NCI-H2227 treated with DMSO at 0.1 percent for 48 hours (cell line): ENCODE results near the gene FMN1.
"Not testable (repeated sequence)": the region's sequence is repeated elsewhere in the genome, so short reads cannot be mapped to it uniquely, and the experiment has no call there.

Source experiments
- DNase-seq: peaks from one replicate; lab custom pipeline; 2025; lab: John Stamatoyannopoulos, UW

The FMN1 gene

DNA sequence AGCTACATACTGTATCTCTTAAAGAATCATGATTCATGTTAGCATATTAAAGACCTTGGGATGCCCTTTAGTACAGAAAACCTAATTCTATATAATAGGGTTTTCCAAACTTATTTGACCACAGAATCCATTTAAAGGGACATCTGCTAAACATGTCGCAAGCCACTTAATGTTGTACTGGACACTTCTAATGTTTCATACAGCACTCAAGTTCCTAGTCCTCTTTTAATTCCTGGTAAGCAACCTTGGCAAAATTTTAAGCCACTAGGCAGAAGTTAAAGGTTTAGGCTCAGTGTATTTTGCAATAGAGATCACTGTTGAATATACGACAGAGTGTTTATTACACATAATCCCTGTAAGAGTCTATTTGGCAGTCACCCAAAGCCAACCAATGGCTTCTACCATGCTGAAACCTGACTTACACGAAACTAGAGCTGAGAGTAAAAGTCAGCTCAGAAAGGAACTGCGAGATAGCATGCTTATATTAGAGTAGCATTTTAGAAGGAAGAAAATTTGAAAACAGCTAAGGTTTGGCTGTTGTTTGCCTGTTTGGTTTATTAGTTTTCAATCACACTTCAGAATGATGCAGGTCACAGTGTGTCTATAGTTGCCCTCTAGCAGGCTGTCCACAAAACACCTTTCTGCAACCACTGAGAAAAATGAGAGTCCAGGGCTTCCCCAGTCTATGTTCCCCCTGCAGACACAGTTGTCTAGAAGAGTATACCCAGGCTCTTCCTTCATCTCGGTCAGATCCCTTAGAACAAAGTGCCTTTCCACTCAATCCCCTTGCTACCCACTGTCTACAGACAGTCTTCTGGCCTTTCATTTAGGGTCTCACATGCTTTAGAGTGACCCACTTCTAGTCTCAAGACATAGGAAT lies 104.4 kb downstream of the FMN1 start:
- DNase-seq = no peak

DNA sequence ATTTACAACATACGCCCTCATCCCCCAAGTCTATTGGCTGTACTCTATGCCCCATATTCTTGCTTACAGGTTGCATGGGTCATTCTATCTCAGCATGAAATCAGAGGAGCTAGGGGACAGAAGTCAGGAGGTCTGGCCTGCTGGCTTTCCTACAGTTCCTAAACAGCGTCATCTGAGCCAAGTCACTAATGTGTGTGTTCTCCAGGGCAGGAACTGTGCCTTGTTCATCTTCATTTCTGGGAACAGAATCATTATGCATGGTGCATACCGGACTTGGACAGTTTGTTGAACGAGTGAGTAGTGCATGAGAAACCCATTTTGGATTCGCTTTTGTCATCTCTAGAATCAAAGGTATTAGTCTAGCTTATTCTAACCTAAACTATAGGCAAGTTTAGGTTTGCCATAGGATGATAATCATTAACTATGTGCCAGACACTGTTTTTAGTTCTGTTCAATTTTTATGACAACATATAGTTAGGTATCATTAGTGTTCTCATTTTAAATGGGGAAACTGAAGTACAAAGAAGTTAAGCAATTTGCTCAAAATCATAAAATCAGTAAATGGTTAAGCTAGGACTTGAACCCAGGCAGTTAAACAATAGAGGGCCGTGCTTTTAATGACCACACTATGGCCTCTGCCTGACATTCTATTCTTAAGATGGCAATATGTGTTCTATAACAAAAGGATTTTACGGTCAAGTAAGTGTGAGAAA lies 105.2 kb downstream of the FMN1 start:
- DNase-seq = no peak

DNA sequence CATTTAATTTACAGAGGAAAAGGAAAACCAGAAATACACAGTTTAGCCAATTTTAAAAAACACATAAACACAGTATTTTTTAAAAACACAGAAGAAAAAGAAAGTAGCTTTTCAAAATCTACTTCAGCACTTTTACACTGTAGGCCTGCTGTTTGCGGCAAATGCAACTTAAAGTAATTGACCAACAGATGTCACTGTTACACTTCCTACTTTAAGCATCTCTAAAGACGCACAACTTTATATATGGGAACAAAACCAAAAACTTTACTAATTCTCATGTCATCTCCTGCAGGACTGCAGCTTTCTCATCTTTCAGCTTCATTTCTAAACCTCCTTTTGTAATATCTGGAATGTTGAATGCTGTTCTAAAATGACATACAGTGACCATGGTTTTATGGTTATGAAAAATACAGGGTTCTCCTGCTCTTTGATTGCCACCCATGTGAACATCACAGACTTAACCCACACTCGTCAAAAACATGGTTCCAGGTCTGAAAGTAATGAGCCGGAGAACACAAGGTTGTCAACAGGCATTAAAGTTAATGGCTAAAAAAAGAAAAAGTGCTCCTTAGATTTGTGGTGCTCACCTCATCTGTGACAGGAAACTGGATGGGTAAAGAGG lies 107.9 kb downstream of the FMN1 start:
- DNase-seq = peak; percentile 26

- DNase-seq = no peak
Measured at GRCh38 chr15:33084661-33085060, 109.9 kb downstream of the FMN1 start.

DNA sequence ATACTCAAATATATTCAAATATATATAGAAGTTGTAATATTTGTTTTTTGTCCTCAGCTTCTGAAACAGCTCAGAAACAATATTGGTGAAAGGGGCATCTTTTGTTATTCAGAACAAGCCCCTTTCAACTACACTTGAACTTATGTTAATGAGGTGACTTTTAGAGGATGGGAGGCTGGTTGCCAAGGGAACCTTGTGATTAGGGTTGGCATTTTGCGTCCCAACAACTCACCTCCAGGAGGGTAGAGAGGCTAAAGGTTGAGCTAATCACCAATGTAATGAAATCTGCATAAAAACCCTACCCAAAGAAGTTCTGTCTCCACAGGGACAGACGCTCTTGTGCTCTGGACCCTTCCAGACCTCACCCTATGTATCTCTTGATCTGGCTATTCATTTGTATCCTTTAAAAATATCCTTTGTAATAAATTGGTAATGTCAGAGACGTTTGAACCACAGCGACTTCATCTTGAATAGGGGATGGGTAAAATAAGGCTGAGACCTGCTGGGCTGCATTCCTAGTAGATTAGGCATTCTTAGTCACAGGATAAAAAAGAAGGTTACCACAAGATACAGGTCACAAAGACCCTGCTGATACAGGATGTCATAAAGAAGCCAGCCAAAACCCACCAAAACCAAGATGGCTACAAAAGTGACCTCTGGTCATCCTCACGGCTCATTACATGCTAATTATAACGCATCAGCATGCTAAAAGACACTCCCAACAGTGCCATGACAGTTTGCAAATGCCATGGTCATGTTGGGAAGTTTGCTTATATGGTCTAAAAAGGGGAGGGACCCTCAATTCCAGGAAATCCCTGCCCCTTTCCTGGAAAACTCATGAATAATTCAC lies 111.1 kb downstream of the FMN1 start:
- DNase-seq = no peak

GRCh38 chr15:33080006-33080405 lies 114.5 kb downstream of the FMN1 start:
- no peak for DNase-seq

DNA sequence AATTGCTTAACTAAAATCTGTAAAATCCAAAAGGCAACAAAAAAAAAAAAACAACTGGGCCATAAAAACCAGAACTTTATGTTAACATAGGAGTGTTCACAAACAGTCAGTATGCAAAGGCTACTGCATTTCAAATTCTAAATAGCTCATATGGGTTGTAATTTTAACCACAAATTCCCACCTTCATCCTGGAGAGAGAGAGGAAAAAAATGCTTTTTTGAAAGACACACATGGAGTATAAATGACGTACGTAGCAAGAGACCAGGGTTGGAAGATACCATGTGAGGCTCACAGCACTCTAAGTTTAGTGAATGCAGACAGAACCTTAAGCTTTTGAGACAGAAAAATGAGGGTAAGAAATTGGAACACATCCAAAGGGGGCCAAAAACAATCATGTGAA lies 115.9 kb downstream of the FMN1 start:
- DNase-seq = no peak

- DNase-seq = no peak
Measured at GRCh38 chr15:33076937-33077336, 117.6 kb downstream of the FMN1 start.

- no peak for DNase-seq
Measured at GRCh38 chr15:33074942-33075341, 119.6 kb downstream of the FMN1 start.

DNA sequence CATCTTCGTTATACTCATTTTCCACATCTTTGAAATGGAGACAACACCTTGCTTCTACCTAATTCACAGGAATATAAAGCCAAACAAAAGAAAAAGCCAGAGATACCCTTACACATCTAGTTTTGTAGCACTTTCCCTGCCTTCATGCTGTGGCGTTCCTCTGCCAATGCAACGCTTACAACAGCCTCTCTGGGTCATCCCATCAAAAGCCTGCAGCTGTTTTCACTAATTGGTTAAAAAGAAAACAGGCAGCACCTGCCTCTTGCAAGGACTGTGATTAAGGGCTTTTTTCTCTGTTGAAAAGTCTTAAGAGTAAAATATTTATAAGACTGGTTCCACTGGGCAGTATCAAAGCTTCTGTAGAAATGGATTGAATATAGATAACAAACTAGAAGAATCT lies 120.3 kb downstream of the FMN1 start:
- no peak for DNase-seq

GRCh38 chr15:33071451-33071850 lies 123.1 kb downstream of the FMN1 start:
- DNase-seq = no peak

DNA sequence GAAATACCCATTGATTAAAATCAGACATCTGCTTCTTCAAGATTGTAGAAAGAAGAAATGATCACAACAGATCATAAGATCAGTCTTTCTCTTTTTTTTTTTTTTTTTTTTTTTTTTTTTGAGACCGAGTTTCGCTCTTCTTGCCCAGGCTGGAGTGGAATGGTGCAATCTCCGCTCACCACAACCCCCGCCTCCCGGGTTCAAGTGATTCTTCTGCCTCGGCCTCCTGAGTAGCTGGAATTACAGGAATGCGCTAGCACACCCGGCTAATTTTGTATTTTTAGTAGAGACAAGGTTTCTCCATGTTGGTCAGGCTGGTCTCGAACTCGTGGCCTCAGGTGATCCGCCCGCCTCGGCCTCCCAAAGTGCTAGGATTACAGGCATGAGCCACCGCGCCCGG lies 124.6 kb downstream of the FMN1 start:
- not testable (repeated sequence) for DNase-seq

GRCh38 chr15:33069161-33069560 lies 125.4 kb downstream of the FMN1 start:
- DNase-seq = no peak

- no peak for DNase-seq
Measured at GRCh38 chr15:33068511-33068990, 126.0 kb downstream of the FMN1 start.

DNA sequence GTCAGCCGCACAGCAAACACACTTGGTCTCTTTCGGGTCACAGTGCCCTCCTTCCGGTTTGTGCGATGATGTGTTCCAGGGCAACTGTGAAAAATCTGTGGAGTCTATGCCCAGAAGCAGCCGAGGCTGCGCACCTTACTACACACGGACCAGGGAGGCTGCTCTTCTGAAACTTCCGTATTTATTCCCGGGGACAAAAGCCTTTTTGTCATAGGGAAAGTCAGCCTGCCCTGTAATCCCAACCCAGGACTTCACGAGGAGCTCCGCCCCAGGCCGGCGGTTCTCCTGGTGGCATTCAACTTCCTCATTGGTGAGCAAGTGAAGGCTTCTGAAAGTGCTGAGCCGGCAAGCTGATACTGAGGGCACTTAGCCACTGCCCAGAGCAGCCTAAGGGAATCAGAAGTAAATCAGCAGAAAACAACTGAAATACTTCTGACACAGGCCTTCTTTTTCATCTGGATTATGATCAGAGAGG lies 126.5 kb downstream of the FMN1 start:
- DNase-seq = no peak

- DNase-seq = no peak
Measured at GRCh38 chr15:33067456-33067855, 127.1 kb downstream of the FMN1 start.

GRCh38 chr15:33066584-33066983 lies 127.9 kb downstream of the FMN1 start:
- DNase-seq = no peak

GRCh38 chr15:33064878-33065277 lies 129.6 kb downstream of the FMN1 start:
- no peak for DNase-seq

DNA sequence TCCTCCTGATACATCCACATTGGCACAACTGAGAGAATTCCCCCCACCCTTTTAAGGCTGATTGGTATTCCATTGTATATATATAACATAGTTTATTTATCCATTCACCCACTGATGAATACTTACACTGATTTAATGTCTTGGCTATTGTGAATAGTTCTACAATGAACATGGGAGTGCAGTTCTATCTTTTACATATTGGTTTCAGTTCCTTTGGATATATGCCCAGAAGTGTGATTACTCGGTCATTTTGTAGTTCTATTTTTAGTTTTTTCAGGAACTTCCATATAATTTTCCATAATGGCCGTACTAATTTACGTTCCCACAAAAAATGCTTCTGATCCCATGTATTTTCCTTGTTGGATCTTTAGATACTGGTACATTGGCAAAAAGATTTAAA lies 135.3 kb downstream of the FMN1 start:
- peak; percentile 27 for DNase-seq

GRCh38 chr15:33057845-33058244 lies 136.7 kb downstream of the FMN1 start:
- DNase-seq = no peak

GRCh38 chr15:33055962-33056361 lies 138.6 kb downstream of the FMN1 start:
- no peak for DNase-seq

DNA sequence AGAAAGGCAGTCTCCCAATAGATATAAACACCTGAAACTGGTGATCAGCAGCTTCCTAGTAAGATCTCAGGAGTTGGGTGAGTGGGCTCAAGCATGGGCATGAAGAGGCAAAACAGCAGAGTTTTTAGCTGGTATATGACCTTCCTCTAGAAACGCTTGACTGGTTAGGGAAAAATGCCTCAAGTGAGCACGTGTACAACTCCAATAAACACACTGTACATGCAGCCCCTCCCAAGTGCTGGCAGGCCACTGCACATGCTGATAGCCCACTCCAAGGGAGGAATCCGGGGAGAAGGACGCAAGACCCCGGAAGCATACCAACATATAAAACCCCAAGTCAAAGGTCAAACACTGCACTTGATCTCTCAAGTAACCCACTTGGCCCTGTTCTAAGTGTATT lies 143.0 kb downstream of the FMN1 start:
- DNase-seq = no peak
